AML-193 (cell line): Measurements from ENCODE around the gene CXCL3.

ENCODE experiments used
- DNase-seq, 2 experiments: peaks; one replicate each; lab custom pipeline; 2025; lab: John Stamatoyannopoulos, UW

Gene CXCL3

GRCh38 chr4:74014332-74014731 lies 24.2 kb downstream of the CXCL3 start:
- DNase-seq: no peak

GRCh38 chr4:74013264-74013663 lies 25.2 kb downstream of the CXCL3 start:
- DNase-seq: no peak

- DNase-seq: no peak
Measured at GRCh38 chr4:74012130-74012529, 26.4 kb downstream of the CXCL3 start.

- DNase-seq: no peak
Measured at GRCh38 chr4:74009307-74009706, 29.2 kb downstream of the CXCL3 start.

GRCh38 chr4:74006009-74006476 lies 32.4 kb downstream of the CXCL3 start:
- DNase-seq: no peak

- DNase-seq: no peak
Measured at GRCh38 chr4:74005528-74005927, 33.0 kb downstream of the CXCL3 start.

- DNase-seq: no peak
Measured at GRCh38 chr4:74004668-74005067, 33.8 kb downstream of the CXCL3 start.

GRCh38 chr4:74000301-74000700 lies 38.2 kb downstream of the CXCL3 start:
- DNase-seq: no peak

- no peak for DNase-seq
Measured at GRCh38 chr4:73998040-73999011, 40.2 kb downstream of the CXCL3 start, which contains the start of gene CXCL5. Gene CXCL5, minus strand, starts transcription at chr4:73998677. Its CDS starts 96 bp downstream, at chr4:73998581.

- no peak for DNase-seq
Measured at GRCh38 chr4:73992050-73992449, 46.4 kb downstream of the CXCL3 start.

GRCh38 chr4:73991742-73992000 lies 46.8 kb downstream of the CXCL3 start:
- DNase-seq: no peak

- no peak for DNase-seq
Measured at GRCh38 chr4:73990988-73991741, 47.3 kb downstream of the CXCL3 start.

GRCh38 chr4:73989928-73990327 lies 48.6 kb downstream of the CXCL3 start:
- DNase-seq: no peak

- DNase-seq: no peak
Measured at GRCh38 chr4:73989031-73989430, 49.5 kb downstream of the CXCL3 start.

- no peak for DNase-seq
Measured at GRCh38 chr4:73988061-73988460, 50.4 kb downstream of the CXCL3 start, which contains the start of gene PPBP. Gene PPBP, minus strand, starts transcription at chr4:73988190. Its CDS starts 87 bp downstream, at chr4:73988103.
